Colonic mucosa (tissue), 4 donors: Measurements from ENCODE around the gene RALGPS2. TPM values are rescaled to one million over a fixed set of nuclear protein-coding genes. Genes with fewer than 3 reads are reported as not detected.

Source experiments
- DNase-seq: peaks from one replicate; pipeline ENCODE4 v3.0.0-alpha.2; 2020
- H3K27ac ChIP-seq: fragments of 200-600 bp; one replicate; pipeline ENCODE4 v1.8.0; 2021
- H3K27me3 ChIP-seq: fragments of 200-600 bp; one replicate; pipeline ENCODE4 v1.8.0; 2021
- H3K36me3 ChIP-seq: fragments of 200-600 bp; one replicate; pipeline ENCODE4 v1.8.0; 2021
- H3K4me1 ChIP-seq: fragments of 200-600 bp; one replicate; pipeline ENCODE4 v1.8.0; 2021; ENCODE audit warnings: mild to moderate bottlenecking
- H3K4me3 ChIP-seq: fragments of 200-600 bp; one replicate; pipeline ENCODE4 v1.8.0; 2021
- H3K9ac ChIP-seq, 2 donors: one replicate each; pipeline ENCODE4 v1.7.0; 2013; ENCODE audit warnings: control low read depth in 2 of 2, low read depth in 2 of 2, low read length in 2 of 2
- H3K9me3 ChIP-seq: fragments of 200-600 bp; one replicate; pipeline ENCODE4 v1.8.0; 2021
- intact Hi-C: fragments of 100-400 bp; cut with DNase I; formaldehyde crosslinking; loops from one replicate; pipeline ENCODE4 v1.14.1; 2022
- total RNA-seq, 2 donors: library from RNA; stranded (reverse); fragmentation: NEBNext Ultra II Directional in 1 of 2; extraction: Animal tissue kit (Norgen Biotek cat#: 25700) in 1 of 2; gene quantifications; one replicate each; pipeline ENCODE4 v1.2.1, GENCODE V29; 2021
- TF ChIP-seq, protein P1 (sequence below): fragments of 200-600 bp; IDR thresholded peaks from one replicate; pipeline ENCODE4 v1.8.0; 2022; ENCODE audit warnings: antibody characterized with exemption, mild to moderate bottlenecking
- donor health status: healthy.
- donor health status: DM: no; HTN: no; CAD: no.
- donor health status: DM: no; HTN: no; CAD: no.

The RALGPS2 gene
- total RNA-seq, 2 donors from 2014 or later = 23.5 to 49.1 TPM

GRCh38 chr1:178727014-178727895, 2.2 kb downstream of the RALGPS2 start:
- peak overlapping the region; percentile 84 for H3K4me3 ChIP-seq
- intact Hi-C loops = no loop called here
- H3K27me3 ChIP-seq = no peaks in the 10 kb centered on the region
- TF ChIP-seq, protein P1, sequence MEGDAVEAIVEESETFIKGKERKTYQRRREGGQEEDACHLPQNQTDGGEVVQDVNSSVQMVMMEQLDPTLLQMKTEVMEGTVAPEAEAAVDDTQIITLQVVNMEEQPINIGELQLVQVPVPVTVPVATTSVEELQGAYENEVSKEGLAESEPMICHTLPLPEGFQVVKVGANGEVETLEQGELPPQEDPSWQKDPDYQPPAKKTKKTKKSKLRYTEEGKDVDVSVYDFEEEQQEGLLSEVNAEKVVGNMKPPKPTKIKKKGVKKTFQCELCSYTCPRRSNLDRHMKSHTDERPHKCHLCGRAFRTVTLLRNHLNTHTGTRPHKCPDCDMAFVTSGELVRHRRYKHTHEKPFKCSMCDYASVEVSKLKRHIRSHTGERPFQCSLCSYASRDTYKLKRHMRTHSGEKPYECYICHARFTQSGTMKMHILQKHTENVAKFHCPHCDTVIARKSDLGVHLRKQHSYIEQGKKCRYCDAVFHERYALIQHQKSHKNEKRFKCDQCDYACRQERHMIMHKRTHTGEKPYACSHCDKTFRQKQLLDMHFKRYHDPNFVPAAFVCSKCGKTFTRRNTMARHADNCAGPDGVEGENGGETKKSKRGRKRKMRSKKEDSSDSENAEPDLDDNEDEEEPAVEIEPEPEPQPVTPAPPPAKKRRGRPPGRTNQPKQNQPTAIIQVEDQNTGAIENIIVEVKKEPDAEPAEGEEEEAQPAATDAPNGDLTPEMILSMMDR = no peak
- no peaks in the 10 kb centered on the region for H3K36me3 ChIP-seq
- H3K9ac ChIP-seq = no peak overlapping the region
- no peaks in the 10 kb centered on the region for H3K4me1 ChIP-seq
- no peaks in the 10 kb centered on the region for H3K9me3 ChIP-seq
- H3K27ac ChIP-seq = peak overlapping the region; percentile 95
- DNase-seq = peak; percentile 21

DNA sequence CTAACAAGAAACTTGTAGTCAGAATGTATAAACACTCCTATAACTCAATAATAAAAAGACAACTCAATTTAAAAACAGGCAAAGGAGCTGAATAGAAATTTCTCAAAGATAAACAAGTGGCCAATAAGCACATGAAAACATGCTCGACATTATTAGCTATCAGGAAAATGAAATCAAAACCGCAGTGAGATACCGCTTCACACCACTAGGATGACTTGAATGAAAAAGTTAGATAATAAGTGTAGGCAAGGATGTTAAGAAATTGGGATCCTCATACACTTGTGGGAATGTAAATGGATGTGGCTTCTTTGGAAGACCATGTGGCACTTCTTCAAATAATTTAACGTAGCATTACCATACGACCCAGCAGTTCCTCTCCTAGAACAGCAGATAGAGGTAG, 8.9 kb downstream of the RALGPS2 start:
- intact Hi-C loops = no loop called here
- H3K9ac ChIP-seq = no peak overlapping the region
- no peak overlapping the region for H3K27ac ChIP-seq
- H3K9me3 ChIP-seq = no peaks in the 10 kb centered on the region
- no peaks in the 10 kb centered on the region for H3K4me1 ChIP-seq
- TF ChIP-seq, protein P1 = peak; percentile 11
- no peaks in the 10 kb centered on the region for H3K27me3 ChIP-seq
- H3K36me3 ChIP-seq = no peaks in the 10 kb centered on the region
- no peak for DNase-seq
- H3K4me3 ChIP-seq = no peak overlapping the region

DNA sequence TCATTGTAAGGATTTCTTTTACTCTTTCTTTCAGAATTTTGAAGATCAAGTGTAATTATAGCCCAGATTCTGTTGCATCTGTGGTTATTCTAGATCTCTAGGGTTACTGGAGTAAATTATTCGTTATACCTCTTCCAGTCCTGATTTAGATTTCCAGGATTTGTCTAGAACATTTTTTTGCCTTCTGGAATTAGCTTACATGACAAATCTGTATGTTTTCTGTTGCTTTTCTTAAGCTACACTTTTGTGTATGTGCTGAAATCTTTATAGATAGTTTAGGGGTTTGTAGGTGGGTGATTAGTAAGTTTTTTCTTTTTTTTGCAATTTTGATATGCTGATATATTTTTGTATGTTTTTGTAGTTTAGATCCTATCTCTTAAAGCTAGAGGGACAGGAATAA, 13.7 kb downstream of the RALGPS2 start:
- Histone ChIP-seq H3K4me1 (no peaks in the 10 kb centered on the region), H3K9ac (no peak overlapping the region), H3K4me3 (no peak overlapping the region), H3K27ac (no peak overlapping the region), H3K36me3 (no peaks in the 10 kb centered on the region), H3K27me3 (no peaks in the 10 kb centered on the region), H3K9me3 (no peaks in the 10 kb centered on the region)
- intact Hi-C loops = no loop called here
- TF ChIP-seq, protein P1 = no peak
- no peak for DNase-seq

GRCh38 chr1:178739285-178740045, 14.4 kb downstream of the RALGPS2 start:
- no peaks in the 10 kb centered on the region for H3K27me3 ChIP-seq
- no peak for DNase-seq
- intact Hi-C loops = no loop called here
- H3K36me3 ChIP-seq = no peaks in the 10 kb centered on the region
- H3K4me3 ChIP-seq = no peak overlapping the region
- TF ChIP-seq, protein P1 = no peak
- no peaks in the 10 kb centered on the region for H3K9me3 ChIP-seq
- no peak overlapping the region for H3K27ac ChIP-seq
- H3K9ac ChIP-seq = no peak overlapping the region
- no peaks in the 10 kb centered on the region for H3K4me1 ChIP-seq

- intact Hi-C loops = no loop called here
- Histone ChIP-seq H3K9me3 (no peaks in the 10 kb centered on the region), H3K9ac (no peak overlapping the region), H3K4me3 (no peak overlapping the region), H3K36me3 (no peaks in the 10 kb centered on the region), H3K27ac (no peak overlapping the region), H3K27me3 (no peaks in the 10 kb centered on the region), H3K4me1 (no peaks in the 10 kb centered on the region)
- TF ChIP-seq, protein P1 = no peak
- no peak for DNase-seq
Measured at GRCh38 chr1:178740491-178740890, 15.4 kb downstream of the RALGPS2 start.
